NCI-H1048 (cell line): ENCODE results near the gene CACHD1.
"Not testable (repeated sequence)": the region's sequence is repeated elsewhere in the genome, so short reads cannot be mapped to it uniquely, and the experiment has no call there.

Experiments
- DNase-seq: peaks from one replicate; lab custom pipeline; 2025; lab: John Stamatoyannopoulos, UW

Gene CACHD1

GRCh38 chr1:64594446-64594845 is 124.5 kb downstream of the CACHD1 start:
- no peak for DNase-seq

GRCh38 chr1:64595871-64596515 is 126.1 kb downstream of the CACHD1 start:
- DNase-seq = no peak

- no peak for DNase-seq
Observed at GRCh38 chr1:64597113-64597512, 127.2 kb downstream of the CACHD1 start.

- DNase-seq = no peak
Observed at GRCh38 chr1:64598100-64598571, 128.2 kb downstream of the CACHD1 start.

- DNase-seq = no peak
Observed at GRCh38 chr1:64599242-64599641, 129.3 kb downstream of the CACHD1 start.

GRCh38 chr1:64601207-64601606 is 131.3 kb downstream of the CACHD1 start:
- DNase-seq = no peak

- DNase-seq = no peak
Observed at GRCh38 chr1:64608005-64608650, 138.2 kb downstream of the CACHD1 start.

GRCh38 chr1:64608651-64609048 is 138.7 kb downstream of the CACHD1 start:
- DNase-seq = no peak

- not testable (repeated sequence) for DNase-seq
Observed at GRCh38 chr1:64610950-64611349, 141.0 kb downstream of the CACHD1 start.

GRCh38 chr1:64616039-64616438 is 146.1 kb downstream of the CACHD1 start:
- DNase-seq = no peak

- DNase-seq = no peak
Observed at GRCh38 chr1:64623750-64624191, 153.8 kb downstream of the CACHD1 start.

GRCh38 chr1:64624218-64624713 is 154.3 kb downstream of the CACHD1 start:
- no peak for DNase-seq

GRCh38 chr1:64624808-64625207 is 154.9 kb downstream of the CACHD1 start:
- DNase-seq = no peak

GRCh38 chr1:64630611-64631010 is 160.7 kb downstream of the CACHD1 start:
- DNase-seq = no peak

GRCh38 chr1:64631346-64632034 is 161.6 kb downstream of the CACHD1 start:
- DNase-seq = no peak

- DNase-seq = no peak
Observed at GRCh38 chr1:64632936-64633335, 163.0 kb downstream of the CACHD1 start.

GRCh38 chr1:64645735-64646134 is 175.8 kb downstream of the CACHD1 start:
- DNase-seq = no peak

- no peak for DNase-seq
Observed at GRCh38 chr1:64650411-64650810, 180.5 kb downstream of the CACHD1 start.

- no peak for DNase-seq
Observed at GRCh38 chr1:64651841-64652240, 181.9 kb downstream of the CACHD1 start.

- DNase-seq = no peak
Observed at GRCh38 chr1:64653466-64653865, 183.5 kb downstream of the CACHD1 start.

- no peak for DNase-seq
Observed at GRCh38 chr1:64654519-64655341, 184.8 kb downstream of the CACHD1 start.

GRCh38 chr1:64655861-64656260 is 185.9 kb downstream of the CACHD1 start:
- no peak for DNase-seq
